WTC11 (cell line): ENCODE results near the gene CTIF. TPM values are rescaled to one million over a fixed set of nuclear protein-coding genes. Genes with fewer than 3 reads are reported as not detected.

Source experiments
- ATAC-seq: fragments of 200-7000 bp; cut with Tn5 transposase; 2 replicates; pipeline ENCODE4 v1.10.0; 2021; ENCODE audit warnings: mild to moderate bottlenecking, moderate library complexity
- CTCF ChIA-PET: fragments of 300-600 bp; sonication (Branson Sonifier 250); formaldehyde crosslinking; loops from one replicate; lab custom pipeline; 2021; ENCODE audit warnings: antibody characterized with exemption; lab: Charles Lee
- POLR2A ChIA-PET: fragments of 350-600 bp; sonication (Branson Sonifier 250); formaldehyde crosslinking; loops from one replicate; lab custom pipeline; 2021; ENCODE audit warnings: antibody characterized with exemption; lab: Charles Lee
- DNase-seq: peaks from one replicate; pipeline ENCODE4 v3.0.0; 2021; ENCODE audit warnings: low spot score
- H3K27ac Mint-ChIP-seq: 2 replicates; pipeline ENCODE4 v1.8.0; 2021; ENCODE audit warnings: mixed read lengths
- H3K27me3 Mint-ChIP-seq: 2 replicates; pipeline ENCODE4 v1.8.0; 2021; ENCODE audit warnings: low read depth, mild to moderate bottlenecking, moderate library complexity, mixed read lengths
- H3K36me3 Mint-ChIP-seq: 2 replicates; pipeline ENCODE4 v1.8.0; 2021; ENCODE audit warnings: mixed read lengths
- H3K4me1 Mint-ChIP-seq: 2 replicates; pipeline ENCODE4 v1.8.0; 2022; ENCODE audit warnings: mixed read lengths
- H3K4me3 Mint-ChIP-seq: 2 replicates; pipeline ENCODE4 v1.8.0; 2021; ENCODE audit warnings: mild to moderate bottlenecking, moderate library complexity, mixed read lengths
- H3K9me3 Mint-ChIP-seq: 2 replicates; pipeline ENCODE4 v1.8.0; 2021; ENCODE audit warnings: mixed read lengths
- ELF4 ChIP-seq: sonication (generic); formaldehyde crosslinking; IDR thresholded peaks from 2 replicates; pipeline ENCODE4 v1.8.1; 2022; ENCODE audit warnings: low read depth, mild to moderate bottlenecking, moderate library complexity, missing genetic modification reagents
- GTF2I ChIP-seq: fragments of 250-450 bp; sonication (Bioruptor Pico); conservative IDR thresholded peaks from 2 replicates; pipeline ENCODE4 v1.4.0; 2021; ENCODE audit warnings: mild to moderate bottlenecking
- PRRX2 ChIP-seq: fragments of 250-450 bp; sonication (Bioruptor Pico); IDR thresholded peaks from 2 replicates; pipeline ENCODE4 v1.8.0; 2021; ENCODE audit warnings: mild to moderate bottlenecking
- SMAD3 ChIP-seq: sonication (generic); formaldehyde crosslinking; IDR thresholded peaks from 2 replicates; pipeline ENCODE4 v1.8.0; 2022; ENCODE audit warnings: missing genetic modification reagents, mild to moderate bottlenecking, borderline replicate concordance
- SP1 ChIP-seq: sonication (generic); formaldehyde crosslinking; conservative IDR thresholded peaks from 2 replicates; pipeline ENCODE4 v1.8.1; 2022; ENCODE audit warnings: missing genetic modification reagents
- ZBTB21 ChIP-seq: sonication (generic); formaldehyde crosslinking; IDR thresholded peaks from 2 replicates; pipeline ENCODE4 v1.8.1; 2023; ENCODE audit warnings: mild to moderate bottlenecking, missing genetic modification reagents, borderline replicate concordance
- ZNF121 ChIP-seq: sonication (generic); formaldehyde crosslinking; IDR thresholded peaks from 2 replicates; pipeline ENCODE4 v1.8.0; 2023; ENCODE audit warnings: missing genetic modification reagents
- ZNF138 ChIP-seq: sonication (generic); formaldehyde crosslinking; conservative IDR thresholded peaks from 2 replicates; pipeline ENCODE4 v1.8.1; 2022; ENCODE audit warnings: mild to moderate bottlenecking, moderate library complexity, missing genetic modification reagents
- ZNF416 ChIP-seq: fragments of 250-450 bp; sonication (Bioruptor Pico); IDR thresholded peaks from 2 replicates; pipeline ENCODE4 v1.9.0; 2021; ENCODE audit warnings: mild to moderate bottlenecking, inconsistent platforms
- total RNA-seq: library from RNA; stranded (reverse); gene quantifications from 3 replicates; pipeline ENCODE4 v1.2.3, GENCODE V29; 2021
- TF ChIP-seq, protein P1 (sequence below): sonication (generic); formaldehyde crosslinking; IDR thresholded peaks from 2 replicates; pipeline ENCODE4 v1.8.0; 2023; ENCODE audit warnings: missing genetic modification reagents
- TF ChIP-seq, protein P2 (sequence below): sonication (generic); formaldehyde crosslinking; conservative IDR thresholded peaks from 2 replicates; pipeline ENCODE4 v1.8.1; 2023; ENCODE audit warnings: mild to moderate bottlenecking, low read depth, missing genetic modification reagents, moderate library complexity
- TF ChIP-seq, protein P3 (sequence below): fragments of 250-450 bp; sonication (Bioruptor Pico); IDR thresholded peaks from 2 replicates; pipeline ENCODE4 v1.9.0; 2021; ENCODE audit warnings: mild to moderate bottlenecking
- TF ChIP-seq, protein P4 (sequence below): sonication (generic); formaldehyde crosslinking; IDR thresholded peaks from 2 replicates; pipeline ENCODE4 v1.8.1; 2023; ENCODE audit warnings: mild to moderate bottlenecking, missing genetic modification reagents, moderate library complexity
- TF ChIP-seq, protein P5 (sequence below): sonication (generic); formaldehyde crosslinking; IDR thresholded peaks from 2 replicates; pipeline ENCODE4 v1.8.1; 2023; ENCODE audit warnings: mild to moderate bottlenecking, missing genetic modification reagents
- TF ChIP-seq, protein P6 (sequence below): fragments of 250-450 bp; sonication (Bioruptor Pico); conservative IDR thresholded peaks from 2 replicates; pipeline ENCODE4 v1.9.0; 2021; ENCODE audit warnings: mild to moderate bottlenecking
- TF ChIP-seq, protein P7 (sequence below): sonication (generic); formaldehyde crosslinking; IDR thresholded peaks from 2 replicates; pipeline ENCODE4 v1.8.0; 2022; ENCODE audit warnings: mild to moderate bottlenecking, missing genetic modification reagents

The CTIF gene
- total RNA-seq, 1 experiment from 2014 or later = 28.5 TPM

DNA sequence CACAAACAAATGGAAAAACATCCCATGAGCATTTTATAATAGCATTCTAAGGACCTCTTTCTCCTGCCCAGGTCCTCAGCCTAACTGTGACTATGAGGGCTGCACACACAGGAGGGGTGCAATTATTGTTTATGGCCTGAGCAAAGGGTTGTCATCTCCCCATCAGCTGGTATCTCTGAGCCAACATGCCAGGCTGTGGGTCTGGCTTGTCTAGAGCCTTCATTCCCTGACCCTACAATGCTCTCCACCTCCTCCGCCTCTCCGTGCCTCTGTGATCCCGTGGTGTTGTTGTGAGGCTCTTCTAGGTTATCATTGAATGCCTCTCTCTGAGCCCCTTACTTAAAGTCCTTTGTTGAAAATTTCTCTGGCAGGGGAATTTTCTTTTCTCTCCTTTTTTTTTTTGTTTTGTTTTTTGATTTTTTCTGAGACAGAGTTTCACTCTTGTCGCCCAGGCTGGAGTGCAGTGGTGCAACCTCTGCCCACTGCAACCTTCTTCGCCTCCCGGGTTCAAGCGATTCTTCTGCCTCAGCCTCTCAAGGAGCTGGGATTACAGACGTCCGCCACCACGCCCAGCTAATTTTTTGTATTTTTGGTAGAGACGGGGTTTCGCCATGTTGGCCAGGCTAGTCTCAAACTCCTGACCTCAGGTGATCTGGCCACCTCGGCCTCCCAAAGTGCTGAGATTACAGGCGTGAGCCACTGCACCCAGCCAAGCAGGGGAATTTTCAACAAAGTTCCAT is 285.6 kb downstream of the CTIF start:
- H3K4me1 Mint-ChIP-seq = peaks cover 42% of the 10 kb centered on the region
- H3K36me3 Mint-ChIP-seq = 0 out of 2 replicates have a peak, but pooled peaks cover 8% of the 10 kb centered on the region
- no peak overlapping the region for H3K4me3 Mint-ChIP-seq
- ATAC-seq (no peak), DNase-seq (peak; percentile 5)
- peaks cover 4% of the 10 kb centered on the region; the same call in 1 of the 2 replicates for H3K27me3 Mint-ChIP-seq
- ChIA-PET POLR2A (no interaction called here), CTCF (no interaction called here)
- no peak for TF ChIP-seq ZBTB21 (CRISPR knock-in tag)
- TF ChIP-seq SP1 (CRISPR knock-in tag) = no peak
- no peak for TF ChIP-seq PRRX2 (CRISPR knock-in tag)
- TF ChIP-seq, protein P1, sequence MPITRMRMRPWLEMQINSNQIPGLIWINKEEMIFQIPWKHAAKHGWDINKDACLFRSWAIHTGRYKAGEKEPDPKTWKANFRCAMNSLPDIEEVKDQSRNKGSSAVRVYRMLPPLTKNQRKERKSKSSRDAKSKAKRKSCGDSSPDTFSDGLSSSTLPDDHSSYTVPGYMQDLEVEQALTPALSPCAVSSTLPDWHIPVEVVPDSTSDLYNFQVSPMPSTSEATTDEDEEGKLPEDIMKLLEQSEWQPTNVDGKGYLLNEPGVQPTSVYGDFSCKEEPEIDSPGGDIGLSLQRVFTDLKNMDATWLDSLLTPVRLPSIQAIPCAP (CRISPR knock-in tag) = no peak
- TF ChIP-seq, protein P2, sequence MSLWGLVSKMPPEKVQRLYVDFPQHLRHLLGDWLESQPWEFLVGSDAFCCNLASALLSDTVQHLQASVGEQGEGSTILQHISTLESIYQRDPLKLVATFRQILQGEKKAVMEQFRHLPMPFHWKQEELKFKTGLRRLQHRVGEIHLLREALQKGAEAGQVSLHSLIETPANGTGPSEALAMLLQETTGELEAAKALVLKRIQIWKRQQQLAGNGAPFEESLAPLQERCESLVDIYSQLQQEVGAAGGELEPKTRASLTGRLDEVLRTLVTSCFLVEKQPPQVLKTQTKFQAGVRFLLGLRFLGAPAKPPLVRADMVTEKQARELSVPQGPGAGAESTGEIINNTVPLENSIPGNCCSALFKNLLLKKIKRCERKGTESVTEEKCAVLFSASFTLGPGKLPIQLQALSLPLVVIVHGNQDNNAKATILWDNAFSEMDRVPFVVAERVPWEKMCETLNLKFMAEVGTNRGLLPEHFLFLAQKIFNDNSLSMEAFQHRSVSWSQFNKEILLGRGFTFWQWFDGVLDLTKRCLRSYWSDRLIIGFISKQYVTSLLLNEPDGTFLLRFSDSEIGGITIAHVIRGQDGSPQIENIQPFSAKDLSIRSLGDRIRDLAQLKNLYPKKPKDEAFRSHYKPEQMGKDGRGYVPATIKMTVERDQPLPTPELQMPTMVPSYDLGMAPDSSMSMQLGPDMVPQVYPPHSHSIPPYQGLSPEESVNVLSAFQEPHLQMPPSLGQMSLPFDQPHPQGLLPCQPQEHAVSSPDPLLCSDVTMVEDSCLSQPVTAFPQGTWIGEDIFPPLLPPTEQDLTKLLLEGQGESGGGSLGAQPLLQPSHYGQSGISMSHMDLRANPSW (CRISPR knock-in tag) = no peak
- peaks cover 10% of the 10 kb centered on the region for H3K9me3 Mint-ChIP-seq
- H3K27ac Mint-ChIP-seq = no peak overlapping the region; the same call in 1 of the 2 replicates

DNA sequence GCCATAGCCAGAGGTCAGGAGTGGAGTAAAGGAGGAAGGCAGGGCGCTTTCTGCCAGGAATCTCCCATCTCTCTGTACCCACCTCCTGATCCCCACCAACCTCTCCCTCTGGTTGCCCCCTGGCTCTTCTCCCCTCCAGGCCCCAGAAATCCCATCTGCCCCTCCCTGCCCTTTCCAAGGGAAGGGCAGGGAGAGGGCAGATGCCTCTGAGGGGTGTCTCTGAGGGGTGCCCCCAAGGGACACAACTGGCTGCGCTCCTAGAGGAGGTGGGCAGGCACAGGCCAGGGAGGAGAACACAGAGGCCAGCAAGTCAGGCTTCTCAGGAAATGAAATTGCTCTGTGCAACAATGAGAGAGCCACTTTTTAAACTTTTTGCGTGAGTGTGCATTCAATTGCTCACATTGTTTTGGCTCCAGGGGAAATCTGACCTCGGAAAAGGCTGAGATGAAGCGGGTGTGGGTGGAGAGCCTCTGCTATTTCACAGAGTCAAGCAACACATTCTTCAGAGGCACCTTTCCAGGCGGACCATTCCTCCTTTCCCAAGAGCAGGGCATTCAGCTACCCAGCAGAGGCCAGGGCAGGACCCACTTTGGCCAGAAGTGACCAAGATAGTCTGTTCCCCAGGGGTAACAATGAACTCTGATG is 286.4 kb downstream of the CTIF start:
- ATAC-seq (no peak), DNase-seq (peak; percentile 10)
- ChIA-PET CTCF (no interaction called here), POLR2A (no interaction called here)
- H3K9me3 Mint-ChIP-seq = peaks cover 10% of the 10 kb centered on the region
- H3K36me3 Mint-ChIP-seq = 0 out of 2 replicates have a peak, but pooled peaks cover 8% of the 10 kb centered on the region
- no peak for TF ChIP-seq ZNF121 (CRISPR knock-in tag)
- no peak for TF ChIP-seq SMAD3 (CRISPR knock-in tag)
- TF ChIP-seq, protein P3, sequence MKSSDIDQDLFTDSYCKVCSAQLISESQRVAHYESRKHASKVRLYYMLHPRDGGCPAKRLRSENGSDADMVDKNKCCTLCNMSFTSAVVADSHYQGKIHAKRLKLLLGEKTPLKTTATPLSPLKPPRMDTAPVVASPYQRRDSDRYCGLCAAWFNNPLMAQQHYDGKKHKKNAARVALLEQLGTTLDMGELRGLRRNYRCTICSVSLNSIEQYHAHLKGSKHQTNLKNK (CRISPR knock-in tag) = no peak
- TF ChIP-seq, protein P4, sequence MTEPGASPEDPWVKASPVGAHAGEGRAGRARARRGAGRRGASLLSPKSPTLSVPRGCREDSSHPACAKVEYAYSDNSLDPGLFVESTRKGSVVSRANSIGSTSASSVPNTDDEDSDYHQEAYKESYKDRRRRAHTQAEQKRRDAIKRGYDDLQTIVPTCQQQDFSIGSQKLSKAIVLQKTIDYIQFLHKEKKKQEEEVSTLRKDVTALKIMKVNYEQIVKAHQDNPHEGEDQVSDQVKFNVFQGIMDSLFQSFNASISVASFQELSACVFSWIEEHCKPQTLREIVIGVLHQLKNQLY = no peak
- TF ChIP-seq ELF4 = no peak
- TF ChIP-seq, protein P5, sequence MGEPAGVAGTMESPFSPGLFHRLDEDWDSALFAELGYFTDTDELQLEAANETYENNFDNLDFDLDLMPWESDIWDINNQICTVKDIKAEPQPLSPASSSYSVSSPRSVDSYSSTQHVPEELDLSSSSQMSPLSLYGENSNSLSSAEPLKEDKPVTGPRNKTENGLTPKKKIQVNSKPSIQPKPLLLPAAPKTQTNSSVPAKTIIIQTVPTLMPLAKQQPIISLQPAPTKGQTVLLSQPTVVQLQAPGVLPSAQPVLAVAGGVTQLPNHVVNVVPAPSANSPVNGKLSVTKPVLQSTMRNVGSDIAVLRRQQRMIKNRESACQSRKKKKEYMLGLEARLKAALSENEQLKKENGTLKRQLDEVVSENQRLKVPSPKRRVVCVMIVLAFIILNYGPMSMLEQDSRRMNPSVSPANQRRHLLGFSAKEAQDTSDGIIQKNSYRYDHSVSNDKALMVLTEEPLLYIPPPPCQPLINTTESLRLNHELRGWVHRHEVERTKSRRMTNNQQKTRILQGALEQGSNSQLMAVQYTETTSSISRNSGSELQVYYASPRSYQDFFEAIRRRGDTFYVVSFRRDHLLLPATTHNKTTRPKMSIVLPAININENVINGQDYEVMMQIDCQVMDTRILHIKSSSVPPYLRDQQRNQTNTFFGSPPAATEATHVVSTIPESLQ = no peak
- no peak for TF ChIP-seq PRRX2 (CRISPR knock-in tag)
- TF ChIP-seq, protein P6, sequence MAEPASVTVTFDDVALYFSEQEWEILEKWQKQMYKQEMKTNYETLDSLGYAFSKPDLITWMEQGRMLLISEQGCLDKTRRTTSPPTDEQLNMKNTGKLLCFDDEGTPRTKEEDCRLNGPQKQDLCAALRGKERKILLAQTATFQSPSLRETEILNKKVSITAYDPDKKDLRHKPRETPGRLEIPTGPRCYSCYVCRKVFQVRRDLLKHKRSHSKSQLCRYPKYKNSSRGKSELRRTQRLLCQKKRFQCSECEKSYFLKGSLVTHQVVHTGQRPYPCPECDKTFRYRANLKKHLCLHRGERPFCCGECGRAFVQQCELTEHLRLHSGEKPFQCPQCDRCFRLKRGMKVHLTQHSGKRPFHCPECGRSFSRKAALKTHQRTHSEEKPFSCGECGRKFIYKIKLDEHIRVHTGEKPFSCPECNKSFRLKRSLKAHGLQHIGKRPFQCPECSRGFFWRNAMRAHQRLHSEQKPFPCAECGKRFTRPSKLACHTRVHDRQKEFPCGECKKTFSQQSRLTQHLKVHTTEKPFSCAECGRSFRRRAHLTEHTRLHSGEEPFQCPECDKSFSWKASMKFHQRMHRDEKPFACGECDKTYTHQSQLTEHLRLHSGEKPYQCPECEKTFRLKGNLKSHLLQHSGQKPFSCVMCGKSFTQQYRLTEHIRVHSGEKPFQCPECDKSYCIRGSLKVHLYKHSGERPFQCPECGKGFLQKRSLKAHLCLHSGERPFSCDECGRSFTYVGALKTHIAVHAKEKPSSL (CRISPR knock-in tag) = no peak
- no peak for TF ChIP-seq GTF2I (CRISPR knock-in tag)
- no peak for TF ChIP-seq ZNF416 (CRISPR knock-in tag)
- TF ChIP-seq, protein P7, sequence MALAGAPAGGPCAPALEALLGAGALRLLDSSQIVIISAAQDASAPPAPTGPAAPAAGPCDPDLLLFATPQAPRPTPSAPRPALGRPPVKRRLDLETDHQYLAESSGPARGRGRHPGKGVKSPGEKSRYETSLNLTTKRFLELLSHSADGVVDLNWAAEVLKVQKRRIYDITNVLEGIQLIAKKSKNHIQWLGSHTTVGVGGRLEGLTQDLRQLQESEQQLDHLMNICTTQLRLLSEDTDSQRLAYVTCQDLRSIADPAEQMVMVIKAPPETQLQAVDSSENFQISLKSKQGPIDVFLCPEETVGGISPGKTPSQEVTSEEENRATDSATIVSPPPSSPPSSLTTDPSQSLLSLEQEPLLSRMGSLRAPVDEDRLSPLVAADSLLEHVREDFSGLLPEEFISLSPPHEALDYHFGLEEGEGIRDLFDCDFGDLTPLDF (CRISPR knock-in tag) = no peak
- no peak for TF ChIP-seq ZNF138
- peaks cover 4% of the 10 kb centered on the region; the same call in 1 of the 2 replicates for H3K27me3 Mint-ChIP-seq
- H3K4me3 Mint-ChIP-seq = no peak overlapping the region
- peaks cover 49% of the 10 kb centered on the region for H3K4me1 Mint-ChIP-seq
- H3K27ac Mint-ChIP-seq = 0 out of 2 replicates have a peak overlapping the region, but pooled peaks have one; percentile 43
